Chondrocyte (in vitro differentiated cells): ENCODE data around the gene RRAGB. TPM values are rescaled to one million over a fixed set of nuclear protein-coding genes. Genes with fewer than 3 reads are reported as not detected.
A peak's percentile ranks its signal among the peaks of the same experiment; 100 is the strongest.

Source experiments
- DNase-seq: peaks from one replicate; pipeline ENCODE4 v3.0.0; 2021; ENCODE audit warnings: mixed read lengths, low spot score
- H3K27ac Mint-ChIP-seq: one replicate; pipeline ENCODE4 v1.8.0; 2021; ENCODE audit warnings: mild to moderate bottlenecking, moderate library complexity, mixed read lengths; ENCODE audit not compliant: unreplicated experiment
- H3K27me3 Mint-ChIP-seq: 2 replicates; pipeline ENCODE4 v1.8.0; 2021; ENCODE audit warnings: low read depth, mixed read lengths
- H3K36me3 Mint-ChIP-seq: 2 replicates; pipeline ENCODE4 v1.8.0; 2021; ENCODE audit warnings: low read depth, mixed read lengths
- H3K4me1 Mint-ChIP-seq: 2 replicates; pipeline ENCODE4 v1.8.0; 2021; ENCODE audit warnings: low read depth, mild to moderate bottlenecking, mixed read lengths
- H3K4me3 Mint-ChIP-seq: one replicate; pipeline ENCODE4 v1.8.0; 2021; ENCODE audit warnings: mild to moderate bottlenecking, moderate library complexity, mixed read lengths; ENCODE audit not compliant: unreplicated experiment
- H3K9me3 Mint-ChIP-seq: 2 replicates; pipeline ENCODE4 v1.8.0; 2021; ENCODE audit warnings: low read depth, mixed read lengths
- total RNA-seq: library from RNA; stranded (reverse); gene quantifications from 3 replicates; pipeline ENCODE4 v1.2.1, GENCODE V29; 2021
- TF ChIP-seq, protein P1 (sequence below): fragments of 200-600 bp; sonication (generic); IDR thresholded peaks from 2 replicates; pipeline ENCODE4 v1.5.0; 2021; ENCODE audit warnings: antibody characterized with exemption, mild to moderate bottlenecking, moderate library complexity

Gene RRAGB
- total RNA-seq, 1 donor from 2014 or later: 21.8 TPM

DNA sequence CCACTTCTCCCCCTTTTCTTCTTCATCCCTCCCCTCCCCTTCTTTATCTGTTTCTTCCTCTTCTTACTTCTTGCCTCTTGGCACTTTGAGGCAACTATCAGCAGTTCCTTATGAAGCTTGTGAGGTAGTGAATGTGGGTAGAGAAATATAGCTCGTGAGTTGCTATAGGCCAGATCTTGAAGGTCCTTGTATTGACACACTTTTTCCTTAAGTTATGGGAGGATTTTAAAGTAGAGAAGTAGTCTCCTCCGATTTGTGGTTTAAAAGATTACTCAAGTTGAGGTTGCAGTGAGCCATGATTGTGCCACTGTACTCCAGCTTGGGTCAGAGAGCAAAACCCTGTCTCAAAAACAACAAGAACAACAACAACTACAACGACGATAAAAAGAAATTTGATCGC lies 3.4 kb upstream of the RRAGB start:
- Mint-ChIP-seq H3K27ac (no peak overlapping the region), H3K36me3 (no peaks in the 10 kb centered on the region), H3K4me3 (no peak overlapping the region), H3K4me1 (peaks cover 22% of the 10 kb centered on the region), H3K9me3 (peaks cover 17% of the 10 kb centered on the region), H3K27me3 (no peaks in the 10 kb centered on the region)
- TF ChIP-seq, protein P1, sequence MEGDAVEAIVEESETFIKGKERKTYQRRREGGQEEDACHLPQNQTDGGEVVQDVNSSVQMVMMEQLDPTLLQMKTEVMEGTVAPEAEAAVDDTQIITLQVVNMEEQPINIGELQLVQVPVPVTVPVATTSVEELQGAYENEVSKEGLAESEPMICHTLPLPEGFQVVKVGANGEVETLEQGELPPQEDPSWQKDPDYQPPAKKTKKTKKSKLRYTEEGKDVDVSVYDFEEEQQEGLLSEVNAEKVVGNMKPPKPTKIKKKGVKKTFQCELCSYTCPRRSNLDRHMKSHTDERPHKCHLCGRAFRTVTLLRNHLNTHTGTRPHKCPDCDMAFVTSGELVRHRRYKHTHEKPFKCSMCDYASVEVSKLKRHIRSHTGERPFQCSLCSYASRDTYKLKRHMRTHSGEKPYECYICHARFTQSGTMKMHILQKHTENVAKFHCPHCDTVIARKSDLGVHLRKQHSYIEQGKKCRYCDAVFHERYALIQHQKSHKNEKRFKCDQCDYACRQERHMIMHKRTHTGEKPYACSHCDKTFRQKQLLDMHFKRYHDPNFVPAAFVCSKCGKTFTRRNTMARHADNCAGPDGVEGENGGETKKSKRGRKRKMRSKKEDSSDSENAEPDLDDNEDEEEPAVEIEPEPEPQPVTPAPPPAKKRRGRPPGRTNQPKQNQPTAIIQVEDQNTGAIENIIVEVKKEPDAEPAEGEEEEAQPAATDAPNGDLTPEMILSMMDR: no peak
- no peak for DNase-seq

DNA sequence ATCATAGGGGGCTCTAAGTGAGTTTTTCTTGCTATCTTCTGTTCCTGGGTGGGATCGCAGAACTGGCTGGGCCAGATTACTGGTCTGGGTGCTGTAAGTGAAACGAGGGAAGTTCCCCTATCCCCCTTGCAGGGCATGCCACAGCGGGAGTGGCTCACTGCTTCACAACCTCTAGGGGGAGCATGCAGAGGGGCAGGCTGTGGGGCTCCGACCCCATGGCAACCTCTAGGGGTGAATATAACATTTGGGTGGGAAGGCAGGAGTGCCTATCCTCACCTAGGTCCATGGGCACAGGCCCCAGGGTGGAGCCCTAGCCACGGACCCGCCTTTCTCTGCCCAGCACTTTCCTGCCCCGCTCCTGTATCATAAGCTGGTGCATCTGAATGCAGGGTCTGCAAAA lies 1.7 kb upstream of the RRAGB start:
- DNase-seq: no peak
- peaks cover 22% of the 10 kb centered on the region for H3K4me1 Mint-ChIP-seq
- no peaks in the 10 kb centered on the region for H3K36me3 Mint-ChIP-seq
- H3K9me3 Mint-ChIP-seq: peaks cover 14% of the 10 kb centered on the region
- TF ChIP-seq, protein P1: no peak
- H3K4me3 Mint-ChIP-seq: no peak overlapping the region
- no peaks in the 10 kb centered on the region for H3K27me3 Mint-ChIP-seq
- no peak overlapping the region for H3K27ac Mint-ChIP-seq

DNA sequence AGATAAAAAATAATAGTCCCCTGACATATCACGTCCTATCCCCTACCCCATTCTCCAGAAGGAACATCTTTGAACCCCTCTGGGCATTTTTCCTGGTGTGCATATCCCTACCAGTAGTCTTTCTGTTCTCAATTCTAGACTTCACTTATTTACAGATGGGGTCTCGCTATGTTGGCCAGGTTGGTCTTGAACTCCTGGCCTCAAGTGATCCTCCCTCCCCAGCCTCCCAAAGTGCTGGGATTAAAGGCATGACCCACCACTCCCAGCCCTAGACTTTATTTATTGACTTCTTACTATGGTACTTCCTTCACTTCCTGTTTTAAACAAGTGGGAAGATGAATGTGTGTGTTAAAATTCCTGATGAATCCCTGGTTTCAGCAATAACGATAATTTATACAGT lies 612 bp upstream of the RRAGB start:
- TF ChIP-seq, protein P1: no peak
- no peak for DNase-seq
- Mint-ChIP-seq H3K9me3 (peaks cover 12% of the 10 kb centered on the region), H3K27ac (peak overlapping the region; percentile 49), H3K4me1 (peaks cover 17% of the 10 kb centered on the region), H3K4me3 (peak overlapping the region; percentile 84), H3K36me3 (peaks cover 3% of the 10 kb centered on the region), H3K27me3 (no peaks in the 10 kb centered on the region)

DNA sequence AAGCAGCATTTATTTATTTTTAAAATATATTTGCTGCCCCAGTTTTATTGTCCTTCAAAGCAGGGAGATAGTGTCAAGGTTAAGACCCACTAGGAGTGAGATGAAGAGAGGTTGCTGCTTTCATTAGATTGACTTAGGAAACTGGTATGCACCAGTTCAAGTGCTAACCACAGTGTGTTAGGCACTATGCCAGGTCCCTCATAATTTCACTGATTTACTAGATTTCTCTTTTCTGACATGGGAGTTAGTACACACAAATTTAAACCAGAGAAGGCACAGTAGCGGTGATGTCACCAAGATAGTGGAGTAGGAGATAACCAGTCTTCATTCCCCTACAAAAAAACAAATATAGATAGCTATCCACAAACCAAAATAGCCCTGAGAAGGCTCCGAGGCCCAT lies 14.3 kb downstream of the RRAGB start:
- no peak overlapping the region for H3K4me3 Mint-ChIP-seq
- H3K27me3 Mint-ChIP-seq: no peaks in the 10 kb centered on the region
- H3K36me3 Mint-ChIP-seq: peaks cover 28% of the 10 kb centered on the region
- TF ChIP-seq, protein P1: no peak
- no peak overlapping the region for H3K27ac Mint-ChIP-seq
- no peak for DNase-seq
- no peaks in the 10 kb centered on the region for H3K4me1 Mint-ChIP-seq
- peaks cover 22% of the 10 kb centered on the region for H3K9me3 Mint-ChIP-seq

DNA sequence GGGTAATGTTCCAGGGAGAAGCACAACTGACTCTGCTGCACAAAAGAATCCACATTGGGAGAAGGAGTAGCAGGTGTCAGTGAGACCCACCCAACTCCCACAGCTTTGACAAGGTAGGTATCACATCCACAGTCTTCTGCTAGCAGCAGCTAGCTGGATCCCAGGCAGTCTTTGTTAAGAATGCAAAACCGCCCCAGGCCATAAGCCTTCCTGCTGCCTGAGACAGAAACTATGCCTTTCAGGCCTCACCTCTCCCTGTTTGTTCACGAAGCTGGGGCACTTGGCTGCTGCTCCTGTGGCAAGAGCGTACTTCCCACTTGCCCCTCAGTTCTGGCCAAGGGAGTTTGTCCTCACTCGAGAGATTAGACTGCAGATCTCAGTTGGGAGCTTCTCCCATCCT lies 21.4 kb downstream of the RRAGB start:
- H3K9me3 Mint-ChIP-seq: peaks cover 21% of the 10 kb centered on the region

More for the DNA sequence above, 21.4 kb downstream of the RRAGB start:
- TF ChIP-seq, protein P1: no peak
- Mint-ChIP-seq H3K27ac (no peak overlapping the region), H3K4me1 (no peaks in the 10 kb centered on the region), H3K36me3 (peaks cover 19% of the 10 kb centered on the region), H3K27me3 (no peaks in the 10 kb centered on the region), H3K4me3 (no peak overlapping the region)
- no peak for DNase-seq
